T-helper 1 cell treated with Interleukin-12 subunit alpha and Interleukin-12 subunit beta and Interleukin-4 antibody, amounts not matched to agents 30 μg/mL and 1 μg/mL, for 36 hours (primary cell): ENCODE data around the gene EPB42.
"Not testable (repeated sequence)": the region's sequence is repeated elsewhere in the genome, so short reads cannot be mapped to it uniquely, and the experiment has no call there.

ENCODE experiments used
- H3K27ac Mint-ChIP-seq: one replicate; pipeline ENCODE4 v1.8.0; 2021; ENCODE audit warnings: mild to moderate bottlenecking, mixed read lengths
- H3K27me3 Mint-ChIP-seq: one replicate; pipeline ENCODE4 v1.8.0; 2021; ENCODE audit warnings: low read depth, mixed read lengths
- H3K36me3 Mint-ChIP-seq: one replicate; pipeline ENCODE4 v1.8.0; 2021; ENCODE audit warnings: low read depth, mixed read lengths
- H3K4me1 Mint-ChIP-seq: one replicate; pipeline ENCODE4 v1.8.0; 2021; ENCODE audit warnings: low read depth, mixed read lengths
- H3K4me3 Mint-ChIP-seq: one replicate; pipeline ENCODE4 v1.8.0; 2021; ENCODE audit warnings: mild to moderate bottlenecking, moderate library complexity, mixed read lengths
- H3K9me3 Mint-ChIP-seq: one replicate; pipeline ENCODE4 v1.8.0; 2021; ENCODE audit warnings: mixed read lengths

Gene EPB42

DNA sequence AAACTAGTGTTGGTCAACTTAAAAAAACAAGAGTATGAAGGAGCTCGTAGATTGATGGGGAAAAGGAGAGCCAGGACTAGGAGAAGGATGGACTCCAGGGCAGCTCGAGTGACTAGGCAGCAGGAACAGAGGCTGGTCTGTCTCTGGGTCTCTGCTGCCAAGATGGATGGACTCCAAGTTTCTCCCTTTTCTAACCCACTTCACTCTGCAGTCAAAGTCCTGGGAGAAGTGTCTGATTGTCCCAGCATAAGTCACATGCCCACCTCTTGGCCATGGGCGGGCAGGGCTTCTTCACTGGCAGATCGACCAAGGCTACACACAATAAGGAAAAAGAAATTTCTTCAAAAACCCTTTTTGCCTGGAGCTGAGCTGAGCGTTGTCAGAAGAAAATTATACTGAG, 9.2 kb upstream of the EPB42 start:
- H3K36me3 Mint-ChIP-seq: no peaks in the 10 kb centered on the region
- peaks cover 18% of the 10 kb centered on the region for H3K27me3 Mint-ChIP-seq
- no peak overlapping the region for H3K27ac Mint-ChIP-seq
- H3K4me1 Mint-ChIP-seq: peaks cover 5% of the 10 kb centered on the region
- H3K9me3 Mint-ChIP-seq: no peaks in the 10 kb centered on the region
- no peak overlapping the region for H3K4me3 Mint-ChIP-seq

DNA sequence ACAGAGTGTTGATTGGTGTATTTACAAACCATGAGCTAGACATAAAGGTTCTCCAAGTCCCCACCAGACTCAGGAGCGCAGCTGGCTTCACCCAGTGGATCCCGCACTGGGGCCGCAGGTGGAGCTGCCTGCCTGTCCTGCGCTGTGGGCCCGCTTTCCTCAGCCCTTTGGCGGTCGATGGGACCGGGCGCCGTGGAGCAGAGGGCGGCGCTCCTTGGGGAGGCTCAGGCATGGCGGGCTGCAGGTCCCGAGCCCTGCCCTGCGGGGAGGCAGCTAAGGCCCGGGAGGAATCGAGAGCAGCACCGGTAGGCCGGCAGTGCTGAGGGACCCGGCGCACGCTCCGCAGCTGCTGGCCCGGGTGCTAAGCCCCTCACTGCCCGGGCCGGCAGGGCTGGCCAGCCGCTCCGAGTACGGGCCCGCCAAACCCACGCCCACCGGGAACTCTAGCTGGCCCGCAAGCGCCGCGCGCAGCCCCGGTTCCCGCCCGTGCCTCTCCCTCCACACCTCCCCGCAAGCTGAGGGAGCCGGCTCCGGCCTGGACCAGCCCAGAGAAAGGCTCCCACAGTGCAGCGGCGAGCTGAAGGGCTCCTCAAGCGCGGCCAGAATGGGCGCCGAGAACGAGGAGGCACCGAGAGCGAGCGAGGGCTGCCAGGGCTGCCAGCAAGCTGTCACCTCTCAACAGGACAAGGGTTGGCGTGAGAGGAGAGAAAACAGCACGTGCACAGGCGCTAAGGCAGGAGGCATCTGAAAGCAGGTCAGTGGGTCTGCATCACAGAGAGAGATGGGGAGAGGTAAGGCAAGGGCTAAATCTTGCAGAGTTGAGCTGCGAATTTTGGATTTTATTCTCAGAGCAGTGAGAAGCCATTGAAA, 5.9 kb upstream of the EPB42 start:
- peaks cover 5% of the 10 kb centered on the region for H3K4me1 Mint-ChIP-seq
- peaks cover 24% of the 10 kb centered on the region for H3K27me3 Mint-ChIP-seq
- H3K36me3 Mint-ChIP-seq: no peaks in the 10 kb centered on the region
- no peak overlapping the region for H3K27ac Mint-ChIP-seq
- H3K9me3 Mint-ChIP-seq: no peaks in the 10 kb centered on the region
- H3K4me3 Mint-ChIP-seq: no peak overlapping the region

DNA sequence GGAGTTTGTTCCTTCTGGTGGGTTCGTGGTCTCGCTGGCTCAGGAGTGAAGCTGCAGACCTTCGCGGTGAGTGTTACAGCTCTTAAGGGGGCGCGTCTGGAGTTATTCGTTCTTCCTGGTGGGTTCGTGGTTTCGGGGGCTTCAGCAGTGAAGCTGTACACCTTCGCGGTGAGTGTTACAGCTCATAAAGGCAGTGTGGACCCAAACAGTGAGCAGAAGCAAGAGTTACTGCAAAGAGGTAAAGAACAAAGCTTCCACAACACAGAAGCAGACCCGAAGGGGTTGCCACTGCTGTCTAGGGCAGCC, 5.1 kb upstream of the EPB42 start:
- H3K9me3 Mint-ChIP-seq, H3K27ac Mint-ChIP-seq, H3K4me3 Mint-ChIP-seq, H3K36me3 Mint-ChIP-seq, H3K4me1 Mint-ChIP-seq: not testable (repeated sequence)
- peaks cover 24% of the 10 kb centered on the region for H3K27me3 Mint-ChIP-seq

DNA sequence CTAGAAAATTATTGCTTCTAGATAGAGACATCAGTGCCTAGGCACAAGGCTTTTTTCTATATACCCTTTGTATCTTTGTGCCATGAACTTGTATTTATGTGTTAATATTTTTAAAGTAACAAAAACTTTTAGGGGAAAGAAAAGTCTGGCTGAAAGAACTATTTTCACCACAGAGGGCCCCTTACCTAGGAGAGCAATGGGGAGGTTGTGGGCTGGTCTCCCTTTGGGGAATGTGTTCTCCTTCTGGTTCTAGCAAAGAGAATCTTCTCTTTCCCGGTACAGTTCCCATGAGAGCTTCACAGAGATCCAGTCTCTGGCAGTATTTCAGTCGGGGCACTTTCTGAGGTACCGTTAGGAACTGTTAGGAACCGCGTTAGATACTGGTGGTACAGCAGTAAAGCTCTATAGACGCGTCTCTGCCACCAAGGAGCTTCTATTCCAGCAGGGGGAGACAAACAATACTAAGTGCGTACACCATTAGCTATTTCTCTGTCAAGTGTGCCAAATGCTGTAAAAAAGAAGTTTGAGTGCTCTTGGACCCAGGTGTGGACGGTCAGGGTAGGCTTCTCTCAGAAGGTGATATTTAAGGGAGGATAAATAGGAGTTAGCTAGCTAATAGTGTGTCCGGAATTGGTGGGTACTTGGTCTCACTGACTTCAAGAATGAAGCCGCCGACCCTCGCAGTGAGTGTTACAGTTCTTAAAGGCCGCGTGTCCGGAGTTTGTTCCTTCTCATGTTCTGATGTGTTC, 4.6 kb upstream of the EPB42 start:
- Mint-ChIP-seq H3K27me3 (peaks cover 24% of the 10 kb centered on the region), H3K4me1 (peaks cover 5% of the 10 kb centered on the region), H3K36me3 (no peaks in the 10 kb centered on the region), H3K4me3 (no peak overlapping the region), H3K9me3 (no peaks in the 10 kb centered on the region), H3K27ac (no peak overlapping the region)

DNA sequence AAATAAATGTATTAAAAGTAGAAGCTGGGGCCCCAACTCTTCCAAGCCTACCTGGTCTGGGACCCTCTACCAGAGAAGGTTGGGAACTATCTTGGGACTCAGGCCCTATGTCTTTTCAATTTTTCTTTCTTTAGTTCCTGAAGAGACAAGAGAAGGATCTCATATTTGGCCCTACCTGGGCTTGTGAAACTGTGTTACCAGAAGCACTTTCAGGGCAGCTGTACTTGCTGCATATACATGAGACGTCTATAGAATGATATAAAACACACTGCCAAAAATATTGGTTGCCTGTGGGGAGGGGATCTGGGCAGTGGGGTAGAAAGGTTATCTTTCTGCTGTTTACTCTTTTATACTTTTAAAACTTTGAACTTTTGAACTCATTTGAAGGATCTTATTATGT, 604 bp upstream of the EPB42 start:
- peaks cover 25% of the 10 kb centered on the region for H3K27me3 Mint-ChIP-seq
- H3K4me1 Mint-ChIP-seq: peaks cover 5% of the 10 kb centered on the region
- H3K36me3 Mint-ChIP-seq: no peaks in the 10 kb centered on the region
- H3K9me3 Mint-ChIP-seq: peaks cover 4% of the 10 kb centered on the region
- H3K27ac Mint-ChIP-seq: no peak overlapping the region
- H3K4me3 Mint-ChIP-seq: no peak overlapping the region

DNA sequence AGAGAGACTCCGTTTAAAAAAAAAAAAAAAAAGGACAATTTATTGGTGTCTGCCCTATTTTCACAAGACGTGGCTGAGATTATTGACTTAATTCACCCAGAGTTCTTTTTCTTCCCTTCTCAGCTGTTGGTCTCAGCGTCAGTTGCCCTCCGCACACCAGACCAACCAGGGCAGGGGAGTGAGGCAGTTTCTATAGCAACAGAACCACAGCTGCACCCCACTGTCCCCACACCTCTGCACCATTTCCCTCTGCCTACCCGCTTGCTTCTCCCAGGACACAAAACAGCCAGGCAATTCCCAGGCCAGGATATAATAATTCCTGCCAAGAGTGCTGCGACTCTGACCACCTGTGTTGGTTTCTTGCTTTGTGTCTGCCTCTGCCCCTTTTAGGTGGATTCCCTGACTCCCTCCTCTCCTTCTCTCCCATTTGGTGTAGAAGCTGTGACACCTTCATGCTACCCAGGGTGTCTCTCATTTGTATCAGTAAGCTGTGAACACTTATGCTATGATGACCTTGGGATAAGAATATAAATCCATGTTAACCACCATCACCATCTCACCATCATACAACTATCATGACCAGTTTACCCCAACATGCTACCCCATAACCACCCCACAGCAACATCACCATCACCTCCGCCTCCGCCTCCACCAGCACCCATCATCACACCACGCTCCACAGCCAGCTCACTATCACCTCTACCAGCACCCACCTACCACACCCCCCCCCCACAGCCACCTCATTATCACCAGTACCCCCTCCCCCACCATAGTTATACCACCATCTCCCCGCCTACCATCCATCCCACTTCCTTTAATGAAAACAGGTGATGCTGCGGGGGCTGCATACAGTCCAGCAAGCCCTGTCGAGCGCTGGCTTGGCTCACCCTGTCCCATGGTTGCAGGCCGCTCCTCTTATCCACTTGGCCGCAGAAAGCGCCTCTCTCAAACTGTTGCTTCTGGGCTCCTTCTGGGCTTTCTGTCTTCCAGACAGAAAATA, 589 bp downstream of the EPB42 start:
- no peak overlapping the region for H3K27ac Mint-ChIP-seq
- no peak overlapping the region for H3K4me3 Mint-ChIP-seq
- H3K4me1 Mint-ChIP-seq: no peaks in the 10 kb centered on the region
- H3K9me3 Mint-ChIP-seq: peaks cover 4% of the 10 kb centered on the region
- H3K36me3 Mint-ChIP-seq: no peaks in the 10 kb centered on the region
- H3K27me3 Mint-ChIP-seq: peaks cover 18% of the 10 kb centered on the region

DNA sequence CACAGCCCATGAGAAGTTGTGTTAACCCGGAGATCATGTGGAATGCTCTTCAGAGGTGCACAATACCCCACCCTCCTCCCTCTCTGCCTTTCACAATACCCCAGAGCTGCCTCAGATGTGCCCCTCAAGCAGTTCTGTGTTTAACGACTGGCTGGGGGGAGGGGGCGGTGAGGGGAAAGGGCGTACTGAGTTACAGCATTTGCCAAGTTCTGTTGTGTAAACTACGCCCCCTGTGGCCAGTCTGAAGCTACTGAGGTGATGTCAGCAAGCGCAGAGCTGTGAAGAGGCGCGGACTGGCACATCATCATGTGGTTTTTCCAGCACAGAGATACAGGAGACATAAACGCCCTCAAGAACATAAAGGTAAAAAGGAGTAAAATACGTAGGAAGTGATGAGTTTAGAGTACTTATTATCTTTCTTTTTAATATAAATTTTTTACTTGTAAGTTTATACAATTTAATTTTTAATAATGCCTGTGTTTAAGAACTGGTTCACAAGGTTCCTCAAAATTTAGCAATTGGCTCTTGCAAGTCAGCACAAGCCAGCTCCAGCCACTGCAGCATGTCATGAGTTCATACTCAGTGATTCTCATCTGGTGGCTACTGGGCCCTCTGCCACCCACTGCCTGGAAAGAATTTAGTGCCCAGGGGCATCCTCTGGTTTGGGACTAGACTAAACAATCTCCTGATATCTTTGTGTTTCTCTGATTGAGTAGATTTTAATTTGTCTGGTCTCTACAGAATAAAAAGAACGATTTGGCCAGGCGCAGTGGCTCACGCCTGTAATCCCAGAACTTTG, 1.7 kb downstream of the EPB42 start:
- Mint-ChIP-seq H3K4me1 (no peaks in the 10 kb centered on the region), H3K27ac (no peak overlapping the region), H3K36me3 (no peaks in the 10 kb centered on the region), H3K27me3 (peaks cover 18% of the 10 kb centered on the region), H3K4me3 (no peak overlapping the region), H3K9me3 (peaks cover 4% of the 10 kb centered on the region)

DNA sequence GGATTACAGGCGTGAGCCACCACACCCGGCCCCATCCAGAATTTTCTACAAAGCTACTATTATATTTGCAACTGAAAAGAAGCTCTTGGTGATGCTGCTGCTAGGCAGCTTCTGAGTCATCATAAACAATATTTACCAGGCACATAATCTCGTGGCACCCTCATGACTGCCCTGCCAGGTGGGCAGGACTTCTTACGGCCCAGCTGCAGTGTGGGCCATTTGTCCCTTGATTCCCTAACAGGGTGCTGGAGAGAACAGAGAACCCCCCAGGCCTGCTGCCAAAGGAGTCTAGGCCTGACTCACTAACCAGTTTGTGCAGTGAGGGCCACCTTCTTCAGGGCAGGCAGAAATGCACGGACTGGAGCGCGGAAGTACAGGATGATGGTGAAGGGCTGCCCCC, 4.9 kb downstream of the EPB42 start:
- no peaks in the 10 kb centered on the region for H3K36me3 Mint-ChIP-seq
- H3K9me3 Mint-ChIP-seq: peaks cover 4% of the 10 kb centered on the region
- H3K27me3 Mint-ChIP-seq: peaks cover 12% of the 10 kb centered on the region
- H3K4me3 Mint-ChIP-seq: no peak overlapping the region
- no peak overlapping the region for H3K27ac Mint-ChIP-seq
- H3K4me1 Mint-ChIP-seq: no peaks in the 10 kb centered on the region

DNA sequence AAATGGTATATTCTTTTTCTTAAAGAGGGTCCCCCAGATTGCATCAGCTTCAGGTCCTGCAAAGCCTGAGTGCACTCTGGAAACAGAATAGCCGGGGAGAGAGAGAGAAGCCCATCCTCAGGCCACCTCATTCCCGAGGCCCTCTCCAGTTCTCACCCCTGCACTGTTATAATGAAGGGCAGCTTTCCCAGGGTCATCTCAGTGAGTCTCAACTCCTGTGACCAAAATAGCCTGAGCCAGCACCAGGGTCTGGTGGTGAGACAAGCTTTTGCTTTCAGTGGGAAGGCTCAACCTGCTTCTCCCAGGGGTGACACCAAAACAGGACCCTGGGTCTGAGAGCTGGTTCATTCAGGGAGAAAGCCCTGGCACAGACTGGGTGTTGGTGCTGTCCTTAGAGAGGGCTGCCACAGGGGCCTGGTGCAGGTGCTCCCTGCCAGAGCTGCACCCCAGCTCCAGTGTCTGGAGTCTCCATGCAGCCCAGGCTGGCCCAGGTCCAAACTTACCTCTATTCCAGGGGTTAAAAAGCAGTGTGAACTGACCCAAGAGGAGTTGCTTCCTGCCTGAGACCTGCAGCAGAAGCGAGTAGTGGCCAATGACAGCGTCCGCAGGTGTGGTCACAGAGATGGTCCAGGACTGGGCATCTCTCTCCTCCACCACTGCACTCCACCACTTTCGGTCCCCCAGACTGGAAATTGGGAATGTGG, 6.1 kb downstream of the EPB42 start:
- Mint-ChIP-seq H3K4me1 (no peaks in the 10 kb centered on the region), H3K36me3 (no peaks in the 10 kb centered on the region), H3K4me3 (no peak overlapping the region), H3K9me3 (peaks cover 4% of the 10 kb centered on the region), H3K27me3 (peaks cover 7% of the 10 kb centered on the region), H3K27ac (no peak overlapping the region)

DNA sequence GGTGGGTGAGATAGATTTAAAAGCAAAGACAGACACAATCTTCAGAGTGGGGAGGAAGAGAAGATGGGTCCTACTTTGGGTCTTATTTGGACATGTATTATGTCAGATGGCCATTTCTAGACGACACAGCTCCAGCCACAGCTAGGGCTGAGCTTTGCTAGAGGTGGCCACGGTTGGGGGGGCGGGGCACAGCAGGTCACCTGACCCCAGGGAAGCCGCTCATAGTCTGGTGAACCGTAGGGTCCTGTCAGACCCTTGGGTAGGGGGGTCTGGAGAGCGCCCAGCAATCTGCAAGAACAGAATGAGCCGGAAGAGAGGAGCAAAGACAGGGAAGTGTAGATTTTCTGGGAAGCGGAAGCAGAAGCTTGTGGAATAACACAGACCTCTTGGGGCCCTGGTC, 6.6 kb downstream of the EPB42 start:
- Mint-ChIP-seq H3K4me3 (no peak overlapping the region), H3K9me3 (peaks cover 4% of the 10 kb centered on the region), H3K27me3 (peaks cover 7% of the 10 kb centered on the region), H3K27ac (no peak overlapping the region), H3K4me1 (no peaks in the 10 kb centered on the region), H3K36me3 (no peaks in the 10 kb centered on the region)

DNA sequence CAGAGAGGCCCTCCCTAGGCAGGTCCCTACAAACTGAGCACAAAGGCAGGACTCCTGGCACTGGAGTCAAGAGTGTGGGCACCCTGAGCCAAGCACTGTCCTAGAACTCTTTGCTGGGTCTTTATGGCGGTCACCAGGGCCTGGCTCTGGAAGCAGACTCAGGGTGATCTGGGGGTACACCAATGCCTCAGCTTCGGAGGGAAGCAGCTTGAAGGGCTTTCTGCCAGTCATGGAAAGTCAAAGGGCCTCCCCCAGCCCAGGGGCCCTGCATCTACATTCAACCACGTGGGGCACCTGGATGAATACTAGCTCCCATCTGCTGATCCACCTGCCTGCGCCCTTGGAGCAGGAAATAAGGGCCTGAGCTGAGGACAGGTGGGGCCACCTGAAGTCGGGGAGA, 7.4 kb downstream of the EPB42 start:
- Mint-ChIP-seq H3K27ac (no peak overlapping the region), H3K4me1 (no peaks in the 10 kb centered on the region), H3K9me3 (peaks cover 4% of the 10 kb centered on the region), H3K36me3 (no peaks in the 10 kb centered on the region), H3K4me3 (no peak overlapping the region), H3K27me3 (peaks cover 8% of the 10 kb centered on the region)

DNA sequence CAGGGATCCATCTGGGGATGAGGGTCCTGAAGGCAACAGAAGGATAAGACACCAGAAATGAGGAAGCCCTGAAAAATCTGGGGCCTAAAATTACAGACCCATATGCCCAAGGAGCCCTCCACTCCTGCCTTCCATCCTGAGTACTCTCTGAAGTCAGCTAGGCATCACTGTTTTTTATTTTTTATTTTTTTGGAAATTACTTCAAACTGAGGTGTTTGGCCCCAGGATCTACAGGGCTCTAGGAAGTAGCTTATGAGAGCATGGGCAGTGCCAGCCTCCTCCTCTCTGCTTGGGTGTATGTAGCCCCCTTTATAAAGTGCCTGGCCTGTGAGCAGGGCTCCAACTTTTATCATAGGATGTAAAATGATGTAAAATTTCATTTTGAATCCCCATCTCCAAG, 7.9 kb downstream of the EPB42 start:
- Mint-ChIP-seq H3K4me1 (no peaks in the 10 kb centered on the region), H3K36me3 (no peaks in the 10 kb centered on the region), H3K4me3 (no peak overlapping the region), H3K9me3 (peaks cover 4% of the 10 kb centered on the region), H3K27ac (no peak overlapping the region), H3K27me3 (peaks cover 7% of the 10 kb centered on the region)

DNA sequence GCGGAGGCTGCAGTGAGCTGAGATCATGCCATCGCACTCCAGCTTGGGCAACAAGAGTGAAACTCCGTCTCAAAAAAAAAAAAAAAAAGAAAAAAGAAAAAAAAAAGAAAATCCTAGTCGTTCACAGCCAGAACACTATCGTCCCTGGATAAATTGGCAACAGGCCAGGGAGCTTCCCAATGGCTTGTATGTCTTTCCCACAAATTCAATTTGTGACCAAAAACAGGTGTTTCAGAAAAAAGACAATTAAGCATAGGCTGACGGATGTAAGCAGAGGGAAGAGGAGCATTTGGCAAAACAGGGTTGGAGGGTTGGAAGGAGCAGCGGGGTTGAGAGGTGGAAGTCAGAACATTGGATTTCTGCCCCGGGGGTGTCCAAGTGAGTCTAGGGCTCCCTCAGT, 8.5 kb downstream of the EPB42 start:
- Mint-ChIP-seq H3K27ac (no peak overlapping the region), H3K27me3 (peaks cover 8% of the 10 kb centered on the region), H3K9me3 (peaks cover 4% of the 10 kb centered on the region), H3K4me1 (no peaks in the 10 kb centered on the region), H3K4me3 (no peak overlapping the region), H3K36me3 (no peaks in the 10 kb centered on the region)
